ENCODE data around the gene UBE2C. TPM values are rescaled to one million over a fixed set of nuclear protein-coding genes. Genes with fewer than 3 reads are reported as not detected.

The UBE2C gene
- polyA plus RNA-seq, 1 donor from 2014 or later, result 2.5 TPM

DNA sequence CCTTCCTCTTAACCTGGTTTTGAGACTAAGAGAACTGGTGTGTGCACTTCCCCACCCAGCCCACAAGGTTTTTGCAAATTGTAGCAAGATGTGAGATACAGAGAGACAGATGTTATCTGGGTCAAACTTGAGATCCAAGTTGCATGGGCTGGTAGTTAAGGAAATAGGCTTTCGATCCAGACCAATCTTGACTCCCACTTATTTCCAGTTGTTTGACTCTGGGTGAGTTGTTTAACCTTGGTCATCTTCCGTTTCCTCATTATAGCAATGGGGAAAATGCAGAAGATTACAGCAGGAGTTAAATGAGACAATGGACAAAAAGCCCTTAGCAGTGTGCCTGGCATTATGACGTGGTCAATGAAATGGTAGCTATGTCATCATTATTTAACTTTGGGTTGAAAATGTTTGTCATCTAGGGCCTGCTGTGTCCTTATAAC, 22.9 kb downstream of the UBE2C start:
- Histone ChIP-seq H3K9me3 (ENCODE audit: low read length) (no peaks in the 10 kb centered on the region), H3K9me2 (ENCODE audit: insufficient read depth, low read length) (no peaks in the 10 kb centered on the region), H3K27me3 (ENCODE audit: insufficient read depth, low read depth, low read length) (no peaks in the 10 kb centered on the region), H3K4me3 (ENCODE audit: low read length) (no peak overlapping the region), H3F3A (ENCODE audit: insufficient read depth, low read length, poor library complexity, severe bottlenecking) (no peaks in the 10 kb centered on the region), H3K4me2 (ENCODE audit: low read length) (no peak overlapping the region), H3K79me2 (replicated peaks; ENCODE audit: insufficient read depth, low read length) (no peaks in the 10 kb centered on the region), H3K36me3 (ENCODE audit: insufficient read depth, low read length) (no peaks in the 10 kb centered on the region), H3K27ac (ENCODE audit: low read length) (no peak overlapping the region), H3K9ac (ENCODE audit: low read length) (no peak overlapping the region), H4K20me1 (ENCODE audit: insufficient read depth) (no peaks in the 10 kb centered on the region), H2AFZ (ENCODE audit: low read depth, low read length) (no peak overlapping the region)
- no peak for TF ChIP-seq MXI1 (conservative IDR thresholded peaks at IDR 0.05; ENCODE audit: poor library complexity, severe bottlenecking)
- no peak for TF ChIP-seq EZH2 (IDR thresholded peaks at IDR 0.05; ENCODE audit: borderline replicate concordance, insufficient read depth, low read length, poor library complexity, severe bottlenecking)
- TF ChIP-seq POLR2AphosphoS5 (IDR thresholded peaks at IDR 0.05), result no peak
- TF ChIP-seq RAD21 (conservative IDR thresholded peaks at IDR 0.05), result no peak
- TF ChIP-seq EP300 (conservative IDR thresholded peaks at IDR 0.05; ENCODE audit: poor library complexity, severe bottlenecking), result no peak
- TF ChIP-seq, protein P1, sequence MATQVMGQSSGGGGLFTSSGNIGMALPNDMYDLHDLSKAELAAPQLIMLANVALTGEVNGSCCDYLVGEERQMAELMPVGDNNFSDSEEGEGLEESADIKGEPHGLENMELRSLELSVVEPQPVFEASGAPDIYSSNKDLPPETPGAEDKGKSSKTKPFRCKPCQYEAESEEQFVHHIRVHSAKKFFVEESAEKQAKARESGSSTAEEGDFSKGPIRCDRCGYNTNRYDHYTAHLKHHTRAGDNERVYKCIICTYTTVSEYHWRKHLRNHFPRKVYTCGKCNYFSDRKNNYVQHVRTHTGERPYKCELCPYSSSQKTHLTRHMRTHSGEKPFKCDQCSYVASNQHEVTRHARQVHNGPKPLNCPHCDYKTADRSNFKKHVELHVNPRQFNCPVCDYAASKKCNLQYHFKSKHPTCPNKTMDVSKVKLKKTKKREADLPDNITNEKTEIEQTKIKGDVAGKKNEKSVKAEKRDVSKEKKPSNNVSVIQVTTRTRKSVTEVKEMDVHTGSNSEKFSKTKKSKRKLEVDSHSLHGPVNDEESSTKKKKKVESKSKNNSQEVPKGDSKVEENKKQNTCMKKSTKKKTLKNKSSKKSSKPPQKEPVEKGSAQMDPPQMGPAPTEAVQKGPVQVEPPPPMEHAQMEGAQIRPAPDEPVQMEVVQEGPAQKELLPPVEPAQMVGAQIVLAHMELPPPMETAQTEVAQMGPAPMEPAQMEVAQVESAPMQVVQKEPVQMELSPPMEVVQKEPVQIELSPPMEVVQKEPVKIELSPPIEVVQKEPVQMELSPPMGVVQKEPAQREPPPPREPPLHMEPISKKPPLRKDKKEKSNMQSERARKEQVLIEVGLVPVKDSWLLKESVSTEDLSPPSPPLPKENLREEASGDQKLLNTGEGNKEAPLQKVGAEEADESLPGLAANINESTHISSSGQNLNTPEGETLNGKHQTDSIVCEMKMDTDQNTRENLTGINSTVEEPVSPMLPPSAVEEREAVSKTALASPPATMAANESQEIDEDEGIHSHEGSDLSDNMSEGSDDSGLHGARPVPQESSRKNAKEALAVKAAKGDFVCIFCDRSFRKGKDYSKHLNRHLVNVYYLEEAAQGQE (IDR thresholded peaks at IDR 0.05; ENCODE audit: borderline replicate concordance), result no peak
- TF ChIP-seq, protein P2, sequence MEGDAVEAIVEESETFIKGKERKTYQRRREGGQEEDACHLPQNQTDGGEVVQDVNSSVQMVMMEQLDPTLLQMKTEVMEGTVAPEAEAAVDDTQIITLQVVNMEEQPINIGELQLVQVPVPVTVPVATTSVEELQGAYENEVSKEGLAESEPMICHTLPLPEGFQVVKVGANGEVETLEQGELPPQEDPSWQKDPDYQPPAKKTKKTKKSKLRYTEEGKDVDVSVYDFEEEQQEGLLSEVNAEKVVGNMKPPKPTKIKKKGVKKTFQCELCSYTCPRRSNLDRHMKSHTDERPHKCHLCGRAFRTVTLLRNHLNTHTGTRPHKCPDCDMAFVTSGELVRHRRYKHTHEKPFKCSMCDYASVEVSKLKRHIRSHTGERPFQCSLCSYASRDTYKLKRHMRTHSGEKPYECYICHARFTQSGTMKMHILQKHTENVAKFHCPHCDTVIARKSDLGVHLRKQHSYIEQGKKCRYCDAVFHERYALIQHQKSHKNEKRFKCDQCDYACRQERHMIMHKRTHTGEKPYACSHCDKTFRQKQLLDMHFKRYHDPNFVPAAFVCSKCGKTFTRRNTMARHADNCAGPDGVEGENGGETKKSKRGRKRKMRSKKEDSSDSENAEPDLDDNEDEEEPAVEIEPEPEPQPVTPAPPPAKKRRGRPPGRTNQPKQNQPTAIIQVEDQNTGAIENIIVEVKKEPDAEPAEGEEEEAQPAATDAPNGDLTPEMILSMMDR (IDR thresholded peaks at IDR 0.05; ENCODE audit: poor library complexity, severe bottlenecking), result no peak
- TF ChIP-seq SMC3 (conservative IDR thresholded peaks at IDR 0.05; ENCODE audit: poor library complexity), result no peak
- no peak for TF ChIP-seq TAF1 (IDR thresholded peaks at IDR 0.05; ENCODE audit: low read depth)

DNA sequence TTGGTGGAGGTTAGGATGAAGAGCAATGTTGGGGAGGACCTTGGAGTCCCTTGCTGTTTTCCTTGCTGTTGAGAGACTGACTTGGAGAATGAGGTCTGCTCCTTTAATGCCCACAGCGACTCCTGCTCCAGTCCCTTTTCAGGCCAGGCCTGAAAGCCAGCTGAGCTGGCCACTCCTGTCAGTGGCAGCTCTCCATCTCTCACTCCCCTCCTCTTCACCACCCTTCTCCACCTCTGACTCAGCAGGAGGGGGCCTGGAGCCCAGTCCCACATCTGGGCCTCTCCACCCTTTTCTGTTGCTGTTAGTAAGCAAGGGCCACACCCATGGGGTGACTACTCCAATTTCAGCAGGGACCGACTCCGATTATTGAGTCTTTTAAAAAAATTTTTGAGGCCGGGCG, 23.4 kb downstream of the UBE2C start:
- Histone ChIP-seq H3K4me2 (ENCODE audit: low read length) (no peak overlapping the region), H3K27me3 (ENCODE audit: insufficient read depth, low read depth, low read length) (no peaks in the 10 kb centered on the region), H3K79me2 (replicated peaks; ENCODE audit: insufficient read depth, low read length) (no peaks in the 10 kb centered on the region), H4K20me1 (ENCODE audit: insufficient read depth) (no peaks in the 10 kb centered on the region), H3F3A (ENCODE audit: insufficient read depth, low read length, poor library complexity, severe bottlenecking) (no peaks in the 10 kb centered on the region), H3K9me3 (ENCODE audit: low read length) (no peaks in the 10 kb centered on the region), H3K9ac (ENCODE audit: low read length) (no peak overlapping the region), H3K36me3 (ENCODE audit: insufficient read depth, low read length) (no peaks in the 10 kb centered on the region), H2AFZ (ENCODE audit: low read depth, low read length) (no peak overlapping the region), H3K4me3 (ENCODE audit: low read length) (no peak overlapping the region), H3K27ac (ENCODE audit: low read length) (no peak overlapping the region), H3K9me2 (ENCODE audit: insufficient read depth, low read length) (no peaks in the 10 kb centered on the region)
- no peak for TF ChIP-seq TAF1 (IDR thresholded peaks at IDR 0.05; ENCODE audit: low read depth)
- no peak for TF ChIP-seq RAD21 (conservative IDR thresholded peaks at IDR 0.05)

DNA sequence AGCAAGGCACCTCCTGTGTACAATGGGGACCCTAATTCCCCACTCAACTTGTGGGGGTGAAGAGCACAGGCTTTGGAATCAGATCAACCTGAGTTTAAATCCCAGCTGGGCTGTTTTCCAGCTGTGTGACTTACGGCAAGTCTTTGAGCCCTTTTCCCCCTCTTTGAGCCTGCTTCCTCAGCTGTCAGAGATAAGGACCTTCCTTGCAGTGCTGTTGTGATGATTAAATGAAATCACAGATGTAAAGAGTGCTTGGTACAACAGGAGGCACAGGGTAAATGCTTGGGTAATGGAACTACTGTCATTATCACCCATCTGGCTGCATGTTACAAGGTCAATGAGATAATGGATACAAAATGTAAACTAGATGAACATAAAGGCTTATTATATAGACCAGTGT, 24.4 kb downstream of the UBE2C start:
- Histone ChIP-seq H3F3A (ENCODE audit: insufficient read depth, low read length, poor library complexity, severe bottlenecking) (no peaks in the 10 kb centered on the region), H2AFZ (ENCODE audit: low read depth, low read length) (no peak overlapping the region), H3K4me2 (ENCODE audit: low read length) (no peak overlapping the region), H3K79me2 (replicated peaks; ENCODE audit: insufficient read depth, low read length) (no peaks in the 10 kb centered on the region), H3K9ac (ENCODE audit: low read length) (no peak overlapping the region), H3K9me2 (ENCODE audit: insufficient read depth, low read length) (no peaks in the 10 kb centered on the region), H3K27ac (ENCODE audit: low read length) (no peak overlapping the region), H3K36me3 (ENCODE audit: insufficient read depth, low read length) (no peaks in the 10 kb centered on the region), H3K4me3 (ENCODE audit: low read length) (no peak overlapping the region), H4K20me1 (ENCODE audit: insufficient read depth) (no peaks in the 10 kb centered on the region), H3K27me3 (ENCODE audit: insufficient read depth, low read depth, low read length) (no peaks in the 10 kb centered on the region), H3K9me3 (ENCODE audit: low read length) (no peaks in the 10 kb centered on the region)
- no peak for TF ChIP-seq TAF1 (IDR thresholded peaks at IDR 0.05; ENCODE audit: low read depth)
- no peak for TF ChIP-seq POLR2AphosphoS5 (IDR thresholded peaks at IDR 0.05)
- no peak for TF ChIP-seq MXI1 (conservative IDR thresholded peaks at IDR 0.05; ENCODE audit: poor library complexity, severe bottlenecking)
- no peak for TF ChIP-seq EP300 (conservative IDR thresholded peaks at IDR 0.05; ENCODE audit: poor library complexity, severe bottlenecking)
- TF ChIP-seq, protein P1 (IDR thresholded peaks at IDR 0.05; ENCODE audit: borderline replicate concordance), result no peak
- TF ChIP-seq EZH2 (IDR thresholded peaks at IDR 0.05; ENCODE audit: borderline replicate concordance, insufficient read depth, low read length, poor library complexity, severe bottlenecking), result no peak
- TF ChIP-seq SMC3 (conservative IDR thresholded peaks at IDR 0.05; ENCODE audit: poor library complexity), result no peak
- no peak for TF ChIP-seq RAD21 (conservative IDR thresholded peaks at IDR 0.05)
- TF ChIP-seq, protein P2 (IDR thresholded peaks at IDR 0.05; ENCODE audit: poor library complexity, severe bottlenecking), result no peak

All from neural cell (in vitro differentiated cells).